A673 (cell line): Measurements from ENCODE around the gene MOGAT3. TPM values are rescaled to one million over a fixed set of nuclear protein-coding genes. Genes with fewer than 3 reads are reported as not detected.

Experiments
- BruUV-seq: library from RNA; stranded (reverse); fragments of 400-500 nt; replicated peaks from 2 replicates; lab custom pipeline; 2021; lab: Mats Ljungman, UMichigan
- CTCF ChIA-PET: fragments of 300-600 bp; sonication (Branson Sonifier 250); formaldehyde crosslinking; loops from one replicate; lab custom pipeline; 2022; ENCODE audit warnings: antibody characterized with exemption; lab: Charles Lee
- POLR2A ChIA-PET: fragments of 300-600 bp; sonication (Branson Sonifier 250); formaldehyde crosslinking; loops from one replicate; lab custom pipeline; 2022; ENCODE audit warnings: antibody characterized with exemption; ENCODE audit not compliant: low non-redundant PET; lab: Charles Lee
- DNase-seq: peaks from one replicate; pipeline ENCODE4 v3.0.0-alpha.2; 2015; ENCODE audit warnings: low spot score
- H3K27ac ChIP-seq: fragments of 200-600 bp; sonication (generic); 2 replicates; pipeline ENCODE4 v1.5.1; 2016; ENCODE audit warnings: mixed run types, low read depth, mild to moderate bottlenecking, mixed read lengths, antibody characterized with exemption, low read length; ENCODE audit not compliant: poor library complexity, severe bottlenecking
- H3K27me3 ChIP-seq: fragments of 200-600 bp; sonication (generic); replicated peaks from 2 replicates; pipeline ENCODE4 v1.6.1; 2017; ENCODE audit warnings: mixed run types, low read depth, mild to moderate bottlenecking, mixed read lengths, antibody characterized with exemption, low read length; ENCODE audit not compliant: insufficient read depth, poor library complexity
- H3K36me3 ChIP-seq: fragments of 200-600 bp; sonication (generic); 2 replicates; pipeline ENCODE4 v1.6.1; 2016; ENCODE audit warnings: mixed run types, mild to moderate bottlenecking, mixed read lengths, antibody characterized with exemption, low read length; ENCODE audit not compliant: insufficient read depth, poor library complexity, severe bottlenecking
- H3K4me1 ChIP-seq: fragments of 200-600 bp; sonication (generic); 2 replicates; pipeline ENCODE4 v1.6.1; 2017; ENCODE audit warnings: mixed run types, mild to moderate bottlenecking, mixed read lengths, antibody characterized with exemption, low read length; ENCODE audit not compliant: insufficient read depth, poor library complexity, severe bottlenecking
- H3K4me3 ChIP-seq: fragments of 200-600 bp; sonication (generic); 2 replicates; pipeline ENCODE4 v1.5.1; 2016; ENCODE audit warnings: low read depth, mixed run types, mild to moderate bottlenecking, mixed read lengths, low read length; ENCODE audit not compliant: poor library complexity, severe bottlenecking
- H3K9me3 ChIP-seq: fragments of 200-600 bp; sonication (generic); 2 replicates; pipeline ENCODE4 v1.6.1; 2016; ENCODE audit warnings: mixed run types, low read depth, mild to moderate bottlenecking, mixed read lengths, antibody characterized with exemption, low read length; ENCODE audit not compliant: poor library complexity, severe bottlenecking
- EZH2 ChIP-seq: fragments of 200-600 bp; sonication (generic); IDR thresholded peaks from 2 replicates; pipeline ENCODE4 v1.6.1; 2017; ENCODE audit warnings: borderline replicate concordance, low read depth, mild to moderate bottlenecking, mixed read lengths, antibody characterized with exemption, low read length; ENCODE audit not compliant: poor library complexity, severe bottlenecking
- intact Hi-C: fragments of 100-400 bp; cut with micrococcal nuclease; formaldehyde crosslinking; loops from one replicate; pipeline ENCODE4 v1.10.0; 2022; ENCODE audit not compliant: unreplicated experiment
- total RNA-seq: library from RNA; stranded (reverse); gene quantifications from 2 replicates; pipeline ENCODE4 v1.2.3, GENCODE V29; 2021
- TF ChIP-seq, protein P1 (sequence below): fragments of 300-800, 200-600 bp; sonication (generic); conservative IDR thresholded peaks from 2 replicates; pipeline ENCODE4 v1.5.1; 2017; ENCODE audit warnings: low read depth, mild to moderate bottlenecking, antibody characterized with exemption, low read length, moderate library complexity, mixed read lengths

MOGAT3 gene
- total RNA-seq, 1 experiment from 2014 or later = not detected

GRCh38 chr7:101162551-101163278, 38.1 kb downstream of the MOGAT3 start:
- peak; percentile 90 for DNase-seq
- ChIA-PET CTCF (interaction anchor here (0.5 to 1.0 kb wide), 2 partner anchors 19 to 104 kb away, joined by 3 to 4 read pairs; no protein-coding TSS in a partner anchor), POLR2A (interaction anchor here (0.8 kb wide), 1 partner anchor 78 kb away, joined by 4 read pairs; no protein-coding TSS in a partner anchor)
- peaks cover 4% of the 10 kb centered on the region for H3K36me3 ChIP-seq
- intact Hi-C loops = no loop called here
- H3K4me1 ChIP-seq = peaks cover 54% of the 10 kb centered on the region
- TF ChIP-seq, protein P1, sequence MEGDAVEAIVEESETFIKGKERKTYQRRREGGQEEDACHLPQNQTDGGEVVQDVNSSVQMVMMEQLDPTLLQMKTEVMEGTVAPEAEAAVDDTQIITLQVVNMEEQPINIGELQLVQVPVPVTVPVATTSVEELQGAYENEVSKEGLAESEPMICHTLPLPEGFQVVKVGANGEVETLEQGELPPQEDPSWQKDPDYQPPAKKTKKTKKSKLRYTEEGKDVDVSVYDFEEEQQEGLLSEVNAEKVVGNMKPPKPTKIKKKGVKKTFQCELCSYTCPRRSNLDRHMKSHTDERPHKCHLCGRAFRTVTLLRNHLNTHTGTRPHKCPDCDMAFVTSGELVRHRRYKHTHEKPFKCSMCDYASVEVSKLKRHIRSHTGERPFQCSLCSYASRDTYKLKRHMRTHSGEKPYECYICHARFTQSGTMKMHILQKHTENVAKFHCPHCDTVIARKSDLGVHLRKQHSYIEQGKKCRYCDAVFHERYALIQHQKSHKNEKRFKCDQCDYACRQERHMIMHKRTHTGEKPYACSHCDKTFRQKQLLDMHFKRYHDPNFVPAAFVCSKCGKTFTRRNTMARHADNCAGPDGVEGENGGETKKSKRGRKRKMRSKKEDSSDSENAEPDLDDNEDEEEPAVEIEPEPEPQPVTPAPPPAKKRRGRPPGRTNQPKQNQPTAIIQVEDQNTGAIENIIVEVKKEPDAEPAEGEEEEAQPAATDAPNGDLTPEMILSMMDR = no peak
- TF ChIP-seq EZH2 = no peak
- no TSS peak for BruUV-seq
- H3K27me3 ChIP-seq = peaks cover 18% of the 10 kb centered on the region
- peak overlapping the region; percentile 47 for H3K27ac ChIP-seq
- peak overlapping the region; percentile 43 for H3K4me3 ChIP-seq
- no peaks in the 10 kb centered on the region for H3K9me3 ChIP-seq

DNA sequence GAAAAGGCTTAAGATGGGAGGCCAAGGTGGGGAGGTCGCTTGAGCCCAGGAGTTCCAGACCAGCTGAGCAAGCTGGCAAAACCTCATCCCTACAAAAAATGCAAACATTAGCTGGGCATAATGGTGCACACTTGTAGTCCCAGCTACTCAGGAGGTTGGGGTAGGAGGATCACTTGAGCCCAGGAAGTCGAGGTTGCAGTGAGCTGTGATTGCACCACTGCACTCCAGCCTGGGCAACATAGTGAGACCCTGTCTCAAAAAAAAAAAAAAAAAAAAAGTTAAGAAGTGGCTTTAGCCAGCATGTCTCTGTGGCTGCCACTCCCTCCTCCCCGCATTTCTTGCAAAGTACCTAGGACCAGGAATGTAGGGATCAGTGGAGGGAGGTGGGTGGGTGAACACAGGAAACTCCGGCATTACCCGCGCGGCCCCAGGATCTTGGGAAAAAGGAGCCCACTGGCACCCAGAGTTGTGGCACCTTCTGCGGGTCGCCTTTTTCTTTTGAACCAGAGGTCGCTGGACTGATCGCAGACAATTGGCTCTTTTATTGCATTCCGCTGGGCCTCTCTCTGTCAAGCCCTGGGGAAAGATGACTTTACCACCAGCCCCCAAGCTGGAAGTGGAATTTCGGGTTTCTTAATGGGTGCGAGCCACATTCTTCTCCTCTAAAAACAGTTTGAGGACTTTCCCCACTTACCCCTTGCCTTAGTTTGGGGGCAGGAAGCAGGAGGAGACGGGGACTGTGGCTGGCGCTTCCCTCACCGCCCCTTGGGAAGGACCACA, 39.0 kb downstream of the MOGAT3 start:
- no TSS peak for BruUV-seq
- ChIA-PET CTCF (interaction anchor here (0.7 kb wide), 1 partner anchor 220 kb away, joined by 3 read pairs; no protein-coding TSS in a partner anchor), POLR2A (no interaction called here)
- Histone ChIP-seq H3K27me3 (peaks cover 9% of the 10 kb centered on the region), H3K4me3 (peak overlapping the region; percentile 43), H3K27ac (peak overlapping the region; percentile 47), H3K9me3 (no peaks in the 10 kb centered on the region), H3K36me3 (peaks cover 4% of the 10 kb centered on the region), H3K4me1 (peaks cover 47% of the 10 kb centered on the region)
- DNase-seq = no peak
- TF ChIP-seq, protein P1 = no peak
- no peak for TF ChIP-seq EZH2
- intact Hi-C loops = no loop called here

DNA sequence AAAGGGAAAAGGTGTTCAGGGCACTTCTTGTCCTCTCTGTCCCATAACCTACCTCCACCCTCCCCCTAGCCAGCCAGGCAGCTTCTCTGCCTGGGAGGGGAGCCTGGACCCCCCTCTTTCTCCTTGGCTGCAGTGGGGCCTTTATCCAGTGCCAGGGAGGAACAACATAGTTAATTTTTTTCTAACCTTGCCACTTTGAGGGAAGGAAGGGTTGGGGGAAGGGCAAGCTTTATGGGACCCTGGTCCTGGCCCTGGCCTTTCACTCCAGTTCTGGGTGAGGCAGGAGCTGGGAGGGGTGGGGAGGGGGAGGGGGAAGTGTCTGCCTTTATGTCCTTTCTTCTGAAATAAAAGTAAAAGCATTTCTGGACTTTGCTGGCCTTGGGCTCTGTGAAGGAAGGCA, 39.9 kb downstream of the MOGAT3 start:
- Histone ChIP-seq H3K4me1 (peaks cover 38% of the 10 kb centered on the region), H3K36me3 (peaks cover 4% of the 10 kb centered on the region), H3K4me3 (no peak overlapping the region), H3K9me3 (no peaks in the 10 kb centered on the region), H3K27me3 (peaks cover 8% of the 10 kb centered on the region), H3K27ac (no peak overlapping the region)
- BruUV-seq = no TSS peak
- intact Hi-C loops = no loop called here
- CTCF ChIA-PET = interaction anchor here (0.5 kb wide), 1 partner anchor 24 kb away, joined by 3 read pairs; no protein-coding TSS in a partner anchor
- no peak for TF ChIP-seq EZH2
- TF ChIP-seq, protein P1 = no peak
- DNase-seq = no peak
- POLR2A ChIA-PET = no interaction called here
